GM12878 (cell line): ENCODE results near the gene APOLD1. TPM values are rescaled to one million over a fixed set of nuclear protein-coding genes. Genes with fewer than 3 reads are reported as not detected.
A peak's percentile ranks its signal among the peaks of the same experiment; 100 is the strongest.

Source experiments
- ATAC-seq: fragments of 200-7000 bp; cut with Tn5 transposase; 3 replicates; pipeline ENCODE4 v1.9.1; 2020; ENCODE audit warnings: mild to moderate bottlenecking, moderate library complexity
- BruUV-seq: library from RNA; stranded (reverse); fragments of 400-500 nt; replicated peaks from 2 replicates; lab custom pipeline; 2021; lab: Mats Ljungman, UMichigan
- CTCF ChIA-PET: fragments of 300-600 bp; sonication (Branson Sonifier 250); formaldehyde crosslinking; extraction: SDS; loops from one replicate; lab custom pipeline; 2021; ENCODE audit warnings: inconsistent platforms; lab: Yijun Ruan, JAX
- POLR2A ChIA-PET: fragments of 350-600 bp; formaldehyde crosslinking; extraction: SDS; loops from one replicate; lab custom pipeline; 2021; ENCODE audit warnings: inconsistent platforms; lab: Charles Lee
- RAD21 ChIA-PET: fragments of 300-600 bp; sonication (Branson Sonifier 250); formaldehyde crosslinking; loops from one replicate; lab custom pipeline; 2023; ENCODE audit warnings: antibody characterized with exemption; ENCODE audit not compliant: unreplicated experiment; lab: Charles Lee
- SMC1A ChIA-PET: fragments of 300-600 bp; sonication (Branson Sonifier 250); formaldehyde crosslinking; loops from one replicate; lab custom pipeline; 2023; ENCODE audit not compliant: unreplicated experiment, uncharacterized antibody; lab: Charles Lee
- DNase-seq: peaks from one replicate; pipeline ENCODE4 v3.0.0-alpha.2; 2011; ENCODE audit warnings: low read depth, low spot score
- FAIRE-seq: peaks from 3 replicates; lab custom pipeline; 2011; peaks lifted over from hg19 to GRCh38; lab: Jason Lieb, UNC
- H2AFZ ChIP-seq: 2 replicates; pipeline ENCODE4 v1.6.0; 2011; ENCODE audit warnings: low read depth, low read length, control low read depth; ENCODE audit not compliant: control insufficient read depth
- H3K27ac ChIP-seq: 2 replicates; pipeline ENCODE4 v1.5.1; 2011; ENCODE audit warnings: control low read depth; ENCODE audit not compliant: control insufficient read depth, insufficient read depth
- H3K27me3 ChIP-seq, 2 experiments: replicated peaks in 1 of 2; 2 replicates each; pipeline versions ENCODE4 v1.6.0 to v1.6.1; 2011; ENCODE audit warnings: low read length in 1 of 2; ENCODE audit not compliant: control insufficient read depth in 2 of 2, insufficient read depth in 2 of 2
- H3K36me3 ChIP-seq, 2 experiments: 2 replicates each; pipeline ENCODE4 v1.5.1; 2011; ENCODE audit warnings: low read length in 1 of 2; ENCODE audit not compliant: control insufficient read depth in 2 of 2, insufficient read depth in 2 of 2
- H3K4me1 ChIP-seq: 2 replicates; pipeline ENCODE4 v1.6.1; 2011; ENCODE audit warnings: mild to moderate bottlenecking, low read length, moderate library complexity, mixed read lengths; ENCODE audit not compliant: control insufficient read depth, insufficient read depth
- H3K4me2 ChIP-seq: 2 replicates; pipeline ENCODE4 v1.6.0; 2011; ENCODE audit warnings: control low read depth; ENCODE audit not compliant: control insufficient read depth, insufficient read depth
- H3K4me3 ChIP-seq: fragments of 200-600 bp; sonication (generic); 2 replicates; pipeline ENCODE4 v1.5.1; 2016
- H3K79me2 ChIP-seq: 2 replicates; pipeline ENCODE4 v1.6.0; 2011; ENCODE audit warnings: low read length; ENCODE audit not compliant: control insufficient read depth, insufficient read depth
- H3K9ac ChIP-seq: 2 replicates; pipeline ENCODE4 v1.8.0; 2011; ENCODE audit warnings: low read length, control low read depth, mixed read lengths; ENCODE audit not compliant: control insufficient read depth, insufficient read depth
- H3K9me3 ChIP-seq: replicated peaks from 3 replicates; pipeline ENCODE4 v1.5.1; 2011; ENCODE audit warnings: mild to moderate bottlenecking, low read length; ENCODE audit not compliant: control insufficient read depth, insufficient read depth
- H4K20me1 ChIP-seq: 2 replicates; pipeline ENCODE4 v1.6.0; 2011; ENCODE audit not compliant: control insufficient read depth, insufficient read depth
- CEBPB ChIP-seq, 2 experiments: fragments of 150-350 bp in 1 of 2; IDR thresholded peaks; 2 replicates each; pipeline ENCODE4 v1.6.1; 2012 to 2014; ENCODE audit warnings: low read depth in 2 of 2, low read length in 2 of 2, borderline replicate concordance in 1 of 2, inconsistent platforms in 1 of 2
- CREB1 ChIP-seq: IDR thresholded peaks from 2 replicates; pipeline ENCODE4 v1.6.1; 2012; ENCODE audit warnings: low read depth, mild to moderate bottlenecking, inconsistent platforms
- IKZF2 ChIP-seq, 2 experiments: fragments of 450-650 bp; IDR thresholded peaks; 2 replicates each; pipeline ENCODE4 v1.6.1; 2017; ENCODE audit warnings: mild to moderate bottlenecking in 2 of 2, moderate library complexity in 2 of 2
- KAT2A ChIP-seq: conservative IDR thresholded peaks from 2 replicates; pipeline ENCODE4 v1.6.1; 2011; ENCODE audit warnings: low read depth, low read length; ENCODE audit not compliant: control insufficient read depth
- MYC ChIP-seq: IDR thresholded peaks from 2 replicates; pipeline ENCODE4 v1.6.1; 2011; ENCODE audit warnings: mild to moderate bottlenecking, low read length, moderate library complexity, inconsistent platforms; ENCODE audit not compliant: insufficient read depth, insufficient replicate concordance, insufficient read length, severe bottlenecking
- WRNIP1 ChIP-seq: IDR thresholded peaks from 2 replicates; pipeline ENCODE4 v1.6.1; 2011; ENCODE audit warnings: low read depth, low read length, improper control_type of control experiment, borderline replicate concordance
- WGBS: methylation state at CpG from one replicate; pipeline ENCODE4 v1.1.6; 2016; ENCODE audit warnings: low lambda C conversion rate; ENCODE audit not compliant: insufficient replicate concordance, insufficient coverage; ENCODE audit errors: missing lambda C conversion rate; 5-methylcytosine and 5-hydroxymethylcytosine counted together
- in situ Hi-C: fragments of 300-500 bp; cut with MboI; formaldehyde crosslinking; loops from 9 replicates; pipeline ENCODE4 v1.14.3; 2018; ENCODE audit warnings: mixed read lengths
- intact Hi-C: fragments of 100-400 bp; cut with micrococcal nuclease; formaldehyde crosslinking; loops from one replicate; pipeline ENCODE4 v1.14.2; 2022; ENCODE audit not compliant: unreplicated experiment
- polyA plus RNA-seq, 11 experiments: library from polyadenylated mRNA; depleted of rRNA in 4 of 11; unstranded in 6 of 11; stranded (reverse) in 5 of 11; fragments of >200 nt; fragmentation: Nextera tagmentation in 4 of 11; fragmentation: Illumina TruSeq in 1 of 11; extraction: Ambion mirVana in 4 of 11; extraction: Trizol in 1 of 11; gene quantifications; 1 replicate in 1 of 11; 2 replicates in 10 of 11; pipeline versions ENCODE4 v1.2.1 to v1.2.3, GENCODE V29; 2011 to 2016; ENCODE audit warnings: inconsistent platforms in 2 of 11, missing spikeins in 2 of 11, low read depth in 1 of 11
- total RNA-seq, 4 experiments: library from RNA; depleted of rRNA in 3 of 4; stranded (reverse); fragments of >200 nt in 3 of 4; fragmentation: Illumina TruSeq in 1 of 4; extraction: Trizol in 1 of 4; gene quantifications; 2 replicates each; pipeline versions ENCODE4 v1.2.1 to v1.2.3, GENCODE V29; 2013 to 2021
- TF ChIP-seq, protein P1 (sequence below): fragments of 150-350 bp; IDR thresholded peaks from 2 replicates; pipeline ENCODE4 v1.6.1; 2014; ENCODE audit warnings: mild to moderate bottlenecking, low read depth, low read length
- TF ChIP-seq, protein P2 (sequence below): fragments of 450-650 bp; IDR thresholded peaks from 2 replicates; pipeline ENCODE4 v1.6.1; 2017; ENCODE audit warnings: mild to moderate bottlenecking, moderate library complexity
- TF ChIP-seq, protein P3 (sequence below): fragments of 450-650 bp; IDR thresholded peaks from 2 replicates; pipeline ENCODE4 v1.6.1; 2017; ENCODE audit warnings: antibody characterized with exemption, mild to moderate bottlenecking, moderate library complexity
- TF ChIP-seq, protein P4 (sequence below): IDR thresholded peaks from 2 replicates; pipeline ENCODE4 v1.6.1; 2011; ENCODE audit warnings: low read depth, low read length, improper control_type of control experiment, borderline replicate concordance
- TF ChIP-seq, protein P5 (sequence below): IDR thresholded peaks from 2 replicates; pipeline ENCODE4 v1.6.1; 2011; ENCODE audit warnings: mild to moderate bottlenecking, low read depth, low read length, moderate library complexity; ENCODE audit not compliant: insufficient replicate concordance

APOLD1 gene
- total and polyA plus RNA-seq, 10 of the 15 experiments (the other 5 are each of a cell fraction or from before 2014, with no cell fraction given) = 1.1 to 8.9 (median 4.2) TPM

DNA sequence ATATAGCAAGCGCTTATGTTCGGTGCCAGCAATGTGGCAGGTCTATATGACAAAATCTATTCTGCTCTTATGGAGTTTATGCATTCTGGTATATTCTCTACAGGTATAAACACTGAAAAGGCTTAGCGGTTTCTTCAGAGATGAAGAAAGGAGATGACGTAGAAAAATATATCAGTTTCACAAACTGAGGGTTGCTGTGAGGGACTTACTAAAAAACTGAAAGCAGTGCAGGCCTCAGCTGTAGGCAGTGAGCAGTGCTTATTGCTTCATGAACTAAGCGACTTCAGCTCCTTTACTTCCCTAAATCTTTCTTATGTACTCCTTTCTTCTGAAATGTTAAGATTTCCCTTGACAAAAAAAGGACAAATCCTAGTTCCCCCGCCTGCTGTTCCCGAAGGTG, 32.2 kb downstream of the APOLD1 start:
- Histone ChIP-seq H3K4me1 (peaks cover 25% of the 10 kb centered on the region), H3K79me2 (peaks cover 76% of the 10 kb centered on the region), H3K9me3 (no peaks in the 10 kb centered on the region), H3K27me3 (no peaks in the 10 kb centered on the region), H3K9ac (no peak overlapping the region), H4K20me1 (peaks cover 3% of the 10 kb centered on the region; the same call in 1 of the 2 replicates), H3K36me3 (peaks cover 0 to 31% of the 10 kb centered on the region in 2 experiments; a peak in 2 of 4 replicates), H3K27ac (peak overlapping the region; percentile 70), H2AFZ (no peak overlapping the region), H3K4me2 (peak overlapping the region; percentile 31), H3K4me3 (peak overlapping the region; percentile 30; the same call in 1 of the 2 replicates)
- 89% methylated on average over 7 of the region's 7 CpGs for WGBS
- DNase-seq (no peak), ATAC-seq (peak; percentile 76), FAIRE-seq (no peak)
- no TSS peak for BruUV-seq
- SMC1A ChIA-PET = interaction anchor here (1.0 to 8.8 kb wide), 10 partner anchors 9 to 191 kb away, joined by 3 to 88 read pairs (median 6); partner anchors contain the start of gene APOLD1
- POLR2A ChIA-PET = interaction anchor here (0.6 to 0.8 kb wide), 2 partner anchors 9 to 1380 kb away, joined by 3 to 4 read pairs; no protein-coding TSS in a partner anchor
- RAD21 ChIA-PET = interaction anchor here (1.2 to 1.6 kb wide), 3 partner anchors 9 to 81 kb away, joined by 3 to 5 read pairs (median 4); no protein-coding TSS in a partner anchor
- in situ Hi-C loops = loop anchor here (25.0 kb wide), 1 partner anchor 1970 kb away; no protein-coding TSS in a partner anchor
- CTCF ChIA-PET = interaction anchor here (1.0 to 12.6 kb wide), 4 partner anchors 9 to 29 kb away, joined by 3 to 136 read pairs (median 5); no protein-coding TSS in a partner anchor
- intact Hi-C loops = no loop called here
- TF ChIP-seq, protein P1, sequence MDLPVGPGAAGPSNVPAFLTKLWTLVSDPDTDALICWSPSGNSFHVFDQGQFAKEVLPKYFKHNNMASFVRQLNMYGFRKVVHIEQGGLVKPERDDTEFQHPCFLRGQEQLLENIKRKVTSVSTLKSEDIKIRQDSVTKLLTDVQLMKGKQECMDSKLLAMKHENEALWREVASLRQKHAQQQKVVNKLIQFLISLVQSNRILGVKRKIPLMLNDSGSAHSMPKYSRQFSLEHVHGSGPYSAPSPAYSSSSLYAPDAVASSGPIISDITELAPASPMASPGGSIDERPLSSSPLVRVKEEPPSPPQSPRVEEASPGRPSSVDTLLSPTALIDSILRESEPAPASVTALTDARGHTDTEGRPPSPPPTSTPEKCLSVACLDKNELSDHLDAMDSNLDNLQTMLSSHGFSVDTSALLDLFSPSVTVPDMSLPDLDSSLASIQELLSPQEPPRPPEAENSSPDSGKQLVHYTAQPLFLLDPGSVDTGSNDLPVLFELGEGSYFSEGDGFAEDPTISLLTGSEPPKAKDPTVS = no peak
- TF ChIP-seq, protein P2, sequence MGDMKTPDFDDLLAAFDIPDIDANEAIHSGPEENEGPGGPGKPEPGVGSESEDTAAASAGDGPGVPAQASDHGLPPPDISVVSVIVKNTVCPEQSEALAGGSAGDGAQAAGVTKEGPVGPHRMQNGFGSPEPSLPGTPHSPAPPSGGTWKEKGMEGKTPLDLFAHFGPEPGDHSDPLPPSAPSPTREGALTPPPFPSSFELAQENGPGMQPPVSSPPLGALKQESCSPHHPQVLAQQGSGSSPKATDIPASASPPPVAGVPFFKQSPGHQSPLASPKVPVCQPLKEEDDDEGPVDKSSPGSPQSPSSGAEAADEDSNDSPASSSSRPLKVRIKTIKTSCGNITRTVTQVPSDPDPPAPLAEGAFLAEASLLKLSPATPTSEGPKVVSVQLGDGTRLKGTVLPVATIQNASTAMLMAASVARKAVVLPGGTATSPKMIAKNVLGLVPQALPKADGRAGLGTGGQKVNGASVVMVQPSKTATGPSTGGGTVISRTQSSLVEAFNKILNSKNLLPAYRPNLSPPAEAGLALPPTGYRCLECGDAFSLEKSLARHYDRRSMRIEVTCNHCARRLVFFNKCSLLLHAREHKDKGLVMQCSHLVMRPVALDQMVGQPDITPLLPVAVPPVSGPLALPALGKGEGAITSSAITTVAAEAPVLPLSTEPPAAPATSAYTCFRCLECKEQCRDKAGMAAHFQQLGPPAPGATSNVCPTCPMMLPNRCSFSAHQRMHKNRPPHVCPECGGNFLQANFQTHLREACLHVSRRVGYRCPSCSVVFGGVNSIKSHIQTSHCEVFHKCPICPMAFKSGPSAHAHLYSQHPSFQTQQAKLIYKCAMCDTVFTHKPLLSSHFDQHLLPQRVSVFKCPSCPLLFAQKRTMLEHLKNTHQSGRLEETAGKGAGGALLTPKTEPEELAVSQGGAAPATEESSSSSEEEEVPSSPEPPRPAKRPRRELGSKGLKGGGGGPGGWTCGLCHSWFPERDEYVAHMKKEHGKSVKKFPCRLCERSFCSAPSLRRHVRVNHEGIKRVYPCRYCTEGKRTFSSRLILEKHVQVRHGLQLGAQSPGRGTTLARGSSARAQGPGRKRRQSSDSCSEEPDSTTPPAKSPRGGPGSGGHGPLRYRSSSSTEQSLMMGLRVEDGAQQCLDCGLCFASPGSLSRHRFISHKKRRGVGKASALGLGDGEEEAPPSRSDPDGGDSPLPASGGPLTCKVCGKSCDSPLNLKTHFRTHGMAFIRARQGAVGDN = peak; percentile 54; the same call in 1 of the 2 replicates
- peak; percentile 62; the same call in 1 of the 2 replicates for TF ChIP-seq CREB1
- no peak for TF ChIP-seq IKZF2 (IDR thresholded peaks at IDR 0.05)
- no peak for TF ChIP-seq KAT2A
- no peak for TF ChIP-seq WRNIP1
- TF ChIP-seq, protein P3, sequence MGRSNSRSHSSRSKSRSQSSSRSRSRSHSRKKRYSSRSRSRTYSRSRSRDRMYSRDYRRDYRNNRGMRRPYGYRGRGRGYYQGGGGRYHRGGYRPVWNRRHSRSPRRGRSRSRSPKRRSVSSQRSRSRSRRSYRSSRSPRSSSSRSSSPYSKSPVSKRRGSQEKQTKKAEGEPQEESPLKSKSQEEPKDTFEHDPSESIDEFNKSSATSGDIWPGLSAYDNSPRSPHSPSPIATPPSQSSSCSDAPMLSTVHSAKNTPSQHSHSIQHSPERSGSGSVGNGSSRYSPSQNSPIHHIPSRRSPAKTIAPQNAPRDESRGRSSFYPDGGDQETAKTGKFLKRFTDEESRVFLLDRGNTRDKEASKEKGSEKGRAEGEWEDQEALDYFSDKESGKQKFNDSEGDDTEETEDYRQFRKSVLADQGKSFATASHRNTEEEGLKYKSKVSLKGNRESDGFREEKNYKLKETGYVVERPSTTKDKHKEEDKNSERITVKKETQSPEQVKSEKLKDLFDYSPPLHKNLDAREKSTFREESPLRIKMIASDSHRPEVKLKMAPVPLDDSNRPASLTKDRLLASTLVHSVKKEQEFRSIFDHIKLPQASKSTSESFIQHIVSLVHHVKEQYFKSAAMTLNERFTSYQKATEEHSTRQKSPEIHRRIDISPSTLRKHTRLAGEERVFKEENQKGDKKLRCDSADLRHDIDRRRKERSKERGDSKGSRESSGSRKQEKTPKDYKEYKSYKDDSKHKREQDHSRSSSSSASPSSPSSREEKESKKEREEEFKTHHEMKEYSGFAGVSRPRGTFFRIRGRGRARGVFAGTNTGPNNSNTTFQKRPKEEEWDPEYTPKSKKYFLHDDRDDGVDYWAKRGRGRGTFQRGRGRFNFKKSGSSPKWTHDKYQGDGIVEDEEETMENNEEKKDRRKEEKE = no peak
- TF ChIP-seq MYC = no peak
- TF ChIP-seq, protein P4, sequence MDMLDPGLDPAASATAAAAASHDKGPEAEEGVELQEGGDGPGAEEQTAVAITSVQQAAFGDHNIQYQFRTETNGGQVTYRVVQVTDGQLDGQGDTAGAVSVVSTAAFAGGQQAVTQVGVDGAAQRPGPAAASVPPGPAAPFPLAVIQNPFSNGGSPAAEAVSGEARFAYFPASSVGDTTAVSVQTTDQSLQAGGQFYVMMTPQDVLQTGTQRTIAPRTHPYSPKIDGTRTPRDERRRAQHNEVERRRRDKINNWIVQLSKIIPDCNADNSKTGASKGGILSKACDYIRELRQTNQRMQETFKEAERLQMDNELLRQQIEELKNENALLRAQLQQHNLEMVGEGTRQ = no peak
- TF ChIP-seq, protein P5, sequence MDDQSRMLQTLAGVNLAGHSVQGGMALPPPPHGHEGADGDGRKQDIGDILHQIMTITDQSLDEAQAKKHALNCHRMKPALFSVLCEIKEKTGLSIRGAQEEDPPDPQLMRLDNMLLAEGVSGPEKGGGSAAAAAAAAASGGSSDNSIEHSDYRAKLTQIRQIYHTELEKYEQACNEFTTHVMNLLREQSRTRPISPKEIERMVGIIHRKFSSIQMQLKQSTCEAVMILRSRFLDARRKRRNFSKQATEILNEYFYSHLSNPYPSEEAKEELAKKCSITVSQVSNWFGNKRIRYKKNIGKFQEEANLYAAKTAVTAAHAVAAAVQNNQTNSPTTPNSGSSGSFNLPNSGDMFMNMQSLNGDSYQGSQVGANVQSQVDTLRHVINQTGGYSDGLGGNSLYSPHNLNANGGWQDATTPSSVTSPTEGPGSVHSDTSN = no peak
- TF ChIP-seq CEBPB (IDR thresholded peaks at IDR 0.05; ENCODE audit: borderline replicate concordance in 1 of 2, low read depth in 2 of 2, low read length in 2 of 2) = 0 out of 4 replicates have a peak, but pooled peaks of 1 of the 2 experiments have one; percentile 24
